HG03060 (cell line): ENCODE results near the gene ANKRD33.
"Not testable (repeated sequence)": the region's sequence is repeated elsewhere in the genome, so short reads cannot be mapped to it uniquely, and the experiment has no call there.

Experiments used
- ATAC-seq: cut with Tn5 transposase; IDR thresholded peaks from one replicate; pipeline ENCODE4 v1.9.1; 2021; ENCODE audit warnings: low read depth, moderate number of reproducible peaks; ENCODE audit not compliant: unreplicated experiment

ANKRD33 gene

GRCh38 chr12:51873251-51873994 lies 14.5 kb upstream of the ANKRD33 start:
- ATAC-seq = no peak

- ATAC-seq = no peak
Measured at GRCh38 chr12:51874000-51874399, 13.9 kb upstream of the ANKRD33 start.

GRCh38 chr12:51874486-51874885 lies 13.4 kb upstream of the ANKRD33 start:
- no peak for ATAC-seq

GRCh38 chr12:51879102-51879501 lies 8.8 kb upstream of the ANKRD33 start:
- no peak for ATAC-seq

GRCh38 chr12:51883295-51883694 lies 4.6 kb upstream of the ANKRD33 start:
- no peak for ATAC-seq

- ATAC-seq = no peak
Measured at GRCh38 chr12:51883998-51884675, 3.8 kb upstream of the ANKRD33 start.

- no peak for ATAC-seq
Measured at GRCh38 chr12:51884676-51885229, 3.1 kb upstream of the ANKRD33 start.

GRCh38 chr12:51885294-51886020 lies 2.4 kb upstream of the ANKRD33 start:
- ATAC-seq = not testable (repeated sequence)

GRCh38 chr12:51886021-51886710 lies 1.7 kb upstream of the ANKRD33 start:
- no peak for ATAC-seq

- ATAC-seq = no peak
Measured at GRCh38 chr12:51888316-51889215, 663 bp downstream of the ANKRD33 start.

GRCh38 chr12:51889216-51890132 lies 1.6 kb downstream of the ANKRD33 start:
- no peak for ATAC-seq

GRCh38 chr12:51890133-51890464 lies 2.2 kb downstream of the ANKRD33 start:
- ATAC-seq = no peak

GRCh38 chr12:51890511-51891171 lies 2.7 kb downstream of the ANKRD33 start:
- ATAC-seq = no peak

GRCh38 chr12:51891843-51892242 lies 3.9 kb downstream of the ANKRD33 start:
- ATAC-seq = no peak

- no peak for ATAC-seq
Measured at GRCh38 chr12:51893786-51894185, 5.9 kb downstream of the ANKRD33 start.

- no peak for ATAC-seq
Measured at GRCh38 chr12:51895378-51896135, 7.7 kb downstream of the ANKRD33 start.

GRCh38 chr12:51896236-51896635 lies 8.3 kb downstream of the ANKRD33 start:
- ATAC-seq = no peak
